Measurements from ENCODE around the gene SPA17. TPM values are rescaled to one million over a fixed set of nuclear protein-coding genes. Genes with fewer than 3 reads are reported as not detected.

Gene SPA17
- total RNA-seq, 1 donor from 2014 or later: 2.1 TPM

DNA sequence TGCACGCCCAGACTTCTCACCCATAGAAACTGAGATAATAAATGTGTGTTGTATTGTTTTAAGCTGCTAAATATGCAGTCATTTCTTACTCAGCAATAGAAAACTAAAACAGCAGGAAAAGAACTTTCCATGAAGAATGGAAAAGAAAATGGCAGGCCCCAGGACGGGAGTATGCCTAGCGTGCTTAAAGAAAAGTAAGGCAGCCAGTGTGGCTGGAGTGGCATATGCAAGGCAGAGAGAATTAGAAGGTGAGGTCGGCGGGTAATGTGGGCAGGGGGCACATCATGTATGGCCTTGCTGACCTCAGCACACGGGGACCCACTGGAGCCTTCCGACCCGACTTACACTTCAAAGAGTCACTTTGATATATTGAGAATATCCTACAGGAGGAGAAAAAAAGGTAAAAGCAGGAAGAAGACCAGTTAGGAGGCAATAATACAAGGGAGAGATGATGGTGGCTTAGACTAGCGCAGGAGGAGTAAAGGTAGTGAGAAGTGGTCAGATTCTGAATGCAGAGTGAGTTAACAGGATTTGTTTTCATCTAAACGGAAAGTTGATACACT lies 30.6 kb upstream of the SPA17 start:
- no peak overlapping the region for H3K9ac ChIP-seq (ENCODE audit: low read depth in 1 of 3, low read length in 3 of 3)
- no peaks in the 10 kb centered on the region for H3K27me3 ChIP-seq (ENCODE audit: control insufficient read depth in 3 of 3, insufficient read depth in 3 of 3, low read length in 3 of 3)
- H3K27ac ChIP-seq (ENCODE audit: low read depth, low read length): no peak overlapping the region
- H3K4me3 ChIP-seq (ENCODE audit: low read length in 3 of 3): no peak overlapping the region
- peaks cover 3 to 22% (median 21%) of the 10 kb centered on the region in 3 donors for H3K36me3 ChIP-seq (ENCODE audit: control insufficient read depth in 3 of 3, insufficient read depth in 3 of 3, low read length in 3 of 3)
- peaks cover 2 to 6% (median 4%) of the 10 kb centered on the region in 3 donors for H3K4me1 ChIP-seq (ENCODE audit: control insufficient read depth in 3 of 3, insufficient read depth in 3 of 3, low read length in 3 of 3)
- no peaks in the 10 kb centered on the region for H3K9me3 ChIP-seq (ENCODE audit: control insufficient read depth in 3 of 3, low read length in 3 of 3)

DNA sequence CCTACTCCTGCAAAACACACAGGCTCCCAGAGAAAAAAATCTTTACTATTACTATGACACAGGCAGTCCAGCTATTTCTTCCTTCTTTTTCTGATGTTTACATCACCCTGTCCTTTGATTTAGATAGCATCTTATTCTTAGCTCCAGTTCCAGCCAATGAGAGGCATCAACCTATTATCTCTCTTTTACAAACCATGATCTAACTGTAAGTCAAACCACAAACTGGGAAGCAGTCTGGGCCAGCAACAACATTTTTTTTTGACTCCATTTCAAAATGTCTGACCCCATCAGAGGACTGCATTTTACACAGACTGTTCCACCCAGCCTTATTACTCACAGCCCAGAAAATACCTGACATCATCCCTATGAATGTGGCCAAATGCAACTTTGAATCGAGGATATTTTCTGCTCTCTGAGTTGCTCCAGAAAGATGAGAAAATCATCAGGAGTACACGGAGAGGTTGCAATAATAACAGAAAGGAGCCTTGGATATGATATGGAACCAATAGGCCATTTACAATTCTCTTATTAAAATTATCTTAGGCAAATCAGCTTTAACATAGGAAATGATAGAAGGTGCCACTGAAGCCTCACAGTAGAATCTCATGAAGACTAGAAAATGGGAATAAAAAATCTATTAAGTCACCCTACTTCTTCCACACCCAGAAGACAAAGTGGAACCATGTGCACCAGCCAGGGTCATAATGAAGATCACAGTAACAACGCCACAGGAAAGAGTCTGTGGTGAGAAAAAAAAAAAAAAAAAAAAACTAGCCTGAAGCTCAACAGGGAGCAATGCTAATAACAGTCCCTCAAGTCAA lies 29.9 kb upstream of the SPA17 start:
- H3K27me3 ChIP-seq (ENCODE audit: control insufficient read depth in 3 of 3, insufficient read depth in 3 of 3, low read length in 3 of 3): no peaks in the 10 kb centered on the region
- H3K4me3 ChIP-seq (ENCODE audit: low read length in 3 of 3): no peak overlapping the region
- H3K36me3 ChIP-seq (ENCODE audit: control insufficient read depth in 3 of 3, insufficient read depth in 3 of 3, low read length in 3 of 3): peaks cover 0 to 16% (median 16%) of the 10 kb centered on the region in 3 donors
- peaks cover 2 to 6% (median 4%) of the 10 kb centered on the region in 3 donors for H3K4me1 ChIP-seq (ENCODE audit: control insufficient read depth in 3 of 3, insufficient read depth in 3 of 3, low read length in 3 of 3)
- H3K27ac ChIP-seq (ENCODE audit: low read depth, low read length): no peak overlapping the region
- H3K9ac ChIP-seq (ENCODE audit: low read depth in 1 of 3, low read length in 3 of 3): no peak overlapping the region
- H3K9me3 ChIP-seq (ENCODE audit: control insufficient read depth in 3 of 3, low read length in 3 of 3): no peaks in the 10 kb centered on the region

DNA sequence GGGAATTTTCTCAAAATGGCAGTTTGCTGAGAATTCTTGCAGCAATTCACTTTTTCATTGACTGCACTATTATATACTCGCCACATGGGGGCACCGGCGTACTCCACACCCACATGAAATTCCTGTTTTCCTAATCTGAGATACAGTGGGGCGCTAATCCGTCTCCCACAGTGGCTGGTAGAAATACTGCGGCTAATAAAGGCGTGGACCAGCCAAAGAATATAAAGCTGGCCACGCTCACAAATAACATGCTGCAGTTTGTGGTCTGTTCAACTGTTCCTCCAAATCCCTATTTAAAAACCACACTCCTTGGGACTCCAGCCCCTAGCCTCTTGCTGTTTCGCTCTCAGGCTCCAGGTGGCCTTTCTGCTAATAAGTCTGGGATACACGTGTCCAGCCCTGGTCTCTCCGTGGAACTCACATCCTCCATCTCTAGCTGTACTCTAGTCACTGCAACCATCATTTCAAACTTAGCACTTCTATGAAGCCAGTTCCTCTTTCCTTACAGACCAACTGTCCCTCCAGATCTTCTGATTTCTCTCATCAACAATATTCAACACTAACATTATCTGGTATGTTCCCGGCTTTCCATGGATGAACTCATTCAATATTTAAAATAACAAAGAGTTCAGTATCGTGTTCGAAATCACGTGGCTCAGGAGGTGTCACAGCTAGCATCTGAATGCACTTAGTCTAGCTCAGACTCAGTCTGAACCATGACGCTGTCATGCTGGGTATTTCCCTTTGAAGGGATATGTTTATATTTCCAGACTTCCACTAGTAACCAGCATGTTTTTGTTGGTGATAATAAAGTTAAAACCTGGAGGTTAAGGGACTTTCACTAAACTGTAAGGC lies 29.1 kb upstream of the SPA17 start:
- H3K9ac ChIP-seq (ENCODE audit: low read depth in 1 of 3, low read length in 3 of 3): peak overlapping the region in 1 of 3 donors; percentile 18
- H3K9me3 ChIP-seq (ENCODE audit: control insufficient read depth in 3 of 3, low read length in 3 of 3): no peaks in the 10 kb centered on the region
- H3K27ac ChIP-seq (ENCODE audit: low read depth, low read length): no peak overlapping the region
- H3K27me3 ChIP-seq (ENCODE audit: control insufficient read depth in 3 of 3, insufficient read depth in 3 of 3, low read length in 3 of 3): no peaks in the 10 kb centered on the region
- H3K36me3 ChIP-seq (ENCODE audit: control insufficient read depth in 3 of 3, insufficient read depth in 3 of 3, low read length in 3 of 3): peaks cover 0 to 11% (median 11%) of the 10 kb centered on the region in 3 donors
- H3K4me1 ChIP-seq (ENCODE audit: control insufficient read depth in 3 of 3, insufficient read depth in 3 of 3, low read length in 3 of 3): peaks cover 2 to 6% (median 4%) of the 10 kb centered on the region in 3 donors
- H3K4me3 ChIP-seq (ENCODE audit: low read length in 3 of 3): peak overlapping the region; percentile 38 to 55 (median 42)

DNA sequence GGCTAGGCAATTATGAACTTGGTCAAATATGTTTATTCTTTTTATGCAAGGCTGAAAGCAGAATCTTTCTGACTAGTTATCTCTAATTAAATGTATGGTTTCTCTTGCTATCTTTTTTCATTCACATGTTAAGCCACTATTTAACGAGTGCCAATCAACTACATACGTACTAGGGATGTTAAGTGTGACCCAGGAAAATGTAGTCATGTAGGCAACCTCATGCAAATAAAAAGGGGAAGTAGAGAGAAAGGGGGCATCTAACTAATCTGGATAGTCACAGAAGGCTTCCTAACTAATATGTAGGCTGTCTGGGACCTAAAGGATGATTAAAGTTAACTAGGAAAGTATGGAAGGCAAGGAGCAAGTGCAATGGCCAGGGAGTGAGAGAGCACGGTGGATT lies 27.6 kb upstream of the SPA17 start:
- no peaks in the 10 kb centered on the region for H3K27me3 ChIP-seq (ENCODE audit: control insufficient read depth in 3 of 3, insufficient read depth in 3 of 3, low read length in 3 of 3)
- no peak overlapping the region for H3K4me3 ChIP-seq (ENCODE audit: low read length in 3 of 3)
- no peak overlapping the region for H3K9ac ChIP-seq (ENCODE audit: low read depth in 1 of 3, low read length in 3 of 3)
- no peaks in the 10 kb centered on the region for H3K9me3 ChIP-seq (ENCODE audit: control insufficient read depth in 3 of 3, low read length in 3 of 3)
- peaks cover 2 to 6% (median 4%) of the 10 kb centered on the region in 3 donors for H3K4me1 ChIP-seq (ENCODE audit: control insufficient read depth in 3 of 3, insufficient read depth in 3 of 3, low read length in 3 of 3)
- H3K27ac ChIP-seq (ENCODE audit: low read depth, low read length): no peak overlapping the region
- H3K36me3 ChIP-seq (ENCODE audit: control insufficient read depth in 3 of 3, insufficient read depth in 3 of 3, low read length in 3 of 3): peaks cover 0 to 14% (median 9%) of the 10 kb centered on the region in 3 donors

DNA sequence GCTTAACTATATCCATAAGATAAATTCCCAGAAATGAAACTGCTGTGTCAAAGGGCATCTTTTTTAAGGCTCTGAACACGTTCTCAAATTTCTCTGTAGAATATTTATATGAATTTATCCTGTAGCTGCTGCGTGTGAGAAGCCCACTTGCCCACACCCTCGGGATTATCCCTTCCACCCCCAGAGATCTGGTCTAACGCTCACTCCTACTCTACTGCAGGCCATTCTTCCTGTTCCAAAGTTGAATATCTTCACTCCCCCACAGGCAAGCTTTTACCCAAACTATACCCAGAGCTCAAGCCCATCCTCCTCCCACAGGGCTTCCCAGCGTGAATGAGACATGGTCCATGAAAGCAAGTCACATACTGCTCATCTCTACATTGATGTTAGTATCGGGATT lies 25.1 kb upstream of the SPA17 start:
- H3K27me3 ChIP-seq (ENCODE audit: control insufficient read depth in 3 of 3, insufficient read depth in 3 of 3, low read length in 3 of 3): no peaks in the 10 kb centered on the region
- H3K9ac ChIP-seq (ENCODE audit: low read depth in 1 of 3, low read length in 3 of 3): no peak overlapping the region
- H3K9me3 ChIP-seq (ENCODE audit: control insufficient read depth in 3 of 3, low read length in 3 of 3): no peaks in the 10 kb centered on the region
- no peak overlapping the region for H3K4me3 ChIP-seq (ENCODE audit: low read length in 3 of 3)
- H3K36me3 ChIP-seq (ENCODE audit: control insufficient read depth in 3 of 3, insufficient read depth in 3 of 3, low read length in 3 of 3): peaks cover 0 to 27% (median 9%) of the 10 kb centered on the region in 3 donors
- H3K4me1 ChIP-seq (ENCODE audit: control insufficient read depth in 3 of 3, insufficient read depth in 3 of 3, low read length in 3 of 3): peaks cover 2 to 6% (median 4%) of the 10 kb centered on the region in 3 donors
- no peak overlapping the region for H3K27ac ChIP-seq (ENCODE audit: low read depth, low read length)

DNA sequence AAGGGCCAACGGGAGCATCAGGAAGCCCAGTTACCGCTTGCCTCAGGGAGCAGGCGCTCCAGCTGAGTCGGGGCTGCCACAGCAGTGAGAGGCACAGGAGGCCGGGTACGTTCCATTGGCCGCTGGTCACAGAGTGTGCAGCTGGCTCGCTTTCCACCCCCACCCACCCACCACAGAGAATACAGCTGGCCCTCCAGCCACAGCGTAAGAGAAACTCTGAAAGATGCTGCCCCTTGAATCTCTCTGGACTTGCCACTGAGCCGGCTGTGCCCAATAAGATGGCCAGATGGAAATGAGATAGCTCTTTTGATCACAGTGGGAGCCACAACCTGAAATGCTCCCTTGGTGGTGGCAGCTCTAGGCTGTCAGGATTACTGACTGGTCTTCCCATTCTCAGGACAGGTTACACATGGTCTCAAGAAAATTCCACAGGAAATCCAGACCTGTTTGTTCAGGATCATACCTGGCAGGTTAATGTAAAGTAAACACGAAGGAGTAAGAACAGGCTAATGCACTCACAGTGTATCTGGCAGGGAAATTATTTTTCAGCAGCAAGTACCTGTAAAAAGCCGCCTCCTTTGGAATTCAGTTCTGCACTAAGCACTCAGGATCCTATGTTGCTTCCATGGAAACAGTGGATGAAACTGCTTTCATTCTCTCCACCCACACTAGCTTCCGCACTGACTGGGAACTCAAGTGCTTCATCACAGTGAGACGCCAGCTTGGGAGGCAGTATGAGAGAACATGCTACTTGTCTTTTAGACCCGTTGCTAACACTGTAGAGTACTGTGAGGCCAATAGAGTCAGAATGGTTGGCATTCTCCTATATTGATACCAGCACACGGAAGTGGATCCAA lies 16.7 kb upstream of the SPA17 start:
- H3K4me1 ChIP-seq (ENCODE audit: control insufficient read depth in 3 of 3, insufficient read depth in 3 of 3, low read length in 3 of 3): no peaks in the 10 kb centered on the region

DNA sequence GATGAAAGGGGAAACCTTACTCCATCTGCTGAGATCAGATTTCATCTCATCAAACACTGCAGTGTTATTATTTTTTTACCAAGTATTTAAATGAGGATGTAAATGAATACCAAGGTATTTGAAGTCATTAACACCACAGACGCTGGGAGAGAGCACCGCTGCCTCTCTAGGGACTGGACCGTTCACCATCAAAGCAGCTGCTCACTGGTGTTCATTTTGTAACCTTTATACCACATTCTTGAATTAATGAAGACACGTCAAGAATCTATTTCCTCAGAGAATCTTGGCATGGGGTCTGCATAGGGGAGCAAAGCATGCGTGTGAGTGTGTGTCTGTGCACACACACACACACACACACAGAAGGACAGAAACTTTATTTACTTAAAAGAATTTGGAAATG lies 15.8 kb upstream of the SPA17 start:
- Histone ChIP-seq H3K9ac (ENCODE audit: low read depth in 1 of 3, low read length in 3 of 3) (no peak overlapping the region), H3K36me3 (ENCODE audit: control insufficient read depth in 3 of 3, insufficient read depth in 3 of 3, low read length in 3 of 3) (peaks cover 0 to 21% (median 3%) of the 10 kb centered on the region in 3 donors), H3K4me1 (ENCODE audit: control insufficient read depth in 3 of 3, insufficient read depth in 3 of 3, low read length in 3 of 3) (no peaks in the 10 kb centered on the region), H3K4me3 (ENCODE audit: low read length in 3 of 3) (no peak overlapping the region), H3K27ac (ENCODE audit: low read depth, low read length) (no peak overlapping the region), H3K9me3 (ENCODE audit: control insufficient read depth in 3 of 3, low read length in 3 of 3) (no peaks in the 10 kb centered on the region), H3K27me3 (ENCODE audit: control insufficient read depth in 3 of 3, insufficient read depth in 3 of 3, low read length in 3 of 3) (no peaks in the 10 kb centered on the region)

More for the DNA sequence above, 16.7 kb upstream of the SPA17 start:
- H3K4me3 ChIP-seq (ENCODE audit: low read length in 3 of 3): no peak overlapping the region
- H3K27me3 ChIP-seq (ENCODE audit: control insufficient read depth in 3 of 3, insufficient read depth in 3 of 3, low read length in 3 of 3): no peaks in the 10 kb centered on the region
- no peak overlapping the region for H3K27ac ChIP-seq (ENCODE audit: low read depth, low read length)
- H3K36me3 ChIP-seq (ENCODE audit: control insufficient read depth in 3 of 3, insufficient read depth in 3 of 3, low read length in 3 of 3): peaks cover 0 to 23% (median 3%) of the 10 kb centered on the region in 3 donors
- H3K9ac ChIP-seq (ENCODE audit: low read depth in 1 of 3, low read length in 3 of 3): no peak overlapping the region
- H3K9me3 ChIP-seq (ENCODE audit: control insufficient read depth in 3 of 3, low read length in 3 of 3): no peaks in the 10 kb centered on the region

DNA sequence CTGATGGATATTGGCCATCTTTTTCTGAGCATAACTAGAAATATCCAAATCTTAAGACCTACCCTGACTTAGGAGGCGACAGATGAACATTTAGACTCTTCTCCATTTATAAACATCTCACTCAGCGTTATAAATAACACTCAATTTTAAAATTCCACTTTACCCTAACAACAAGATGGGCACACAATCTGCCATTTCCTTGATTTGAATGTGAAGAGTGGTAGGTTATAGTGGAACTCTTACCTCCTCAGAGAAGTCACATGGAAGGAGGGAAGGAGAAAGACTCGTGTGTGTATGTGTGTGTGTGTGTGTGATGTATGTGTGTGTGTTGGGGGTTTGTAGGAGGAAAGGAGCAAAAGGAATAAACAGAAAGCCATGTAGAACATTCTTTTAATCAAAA lies 15.2 kb upstream of the SPA17 start:
- Histone ChIP-seq H3K9me3 (ENCODE audit: control insufficient read depth in 3 of 3, low read length in 3 of 3) (no peaks in the 10 kb centered on the region), H3K4me3 (ENCODE audit: low read length in 3 of 3) (no peak overlapping the region), H3K27ac (ENCODE audit: low read depth, low read length) (no peak overlapping the region), H3K4me1 (ENCODE audit: control insufficient read depth in 3 of 3, insufficient read depth in 3 of 3, low read length in 3 of 3) (no peaks in the 10 kb centered on the region), H3K36me3 (ENCODE audit: control insufficient read depth in 3 of 3, insufficient read depth in 3 of 3, low read length in 3 of 3) (peaks cover 0 to 15% (median 3%) of the 10 kb centered on the region in 3 donors), H3K27me3 (ENCODE audit: control insufficient read depth in 3 of 3, insufficient read depth in 3 of 3, low read length in 3 of 3) (no peaks in the 10 kb centered on the region), H3K9ac (ENCODE audit: low read depth in 1 of 3, low read length in 3 of 3) (no peak overlapping the region)

DNA sequence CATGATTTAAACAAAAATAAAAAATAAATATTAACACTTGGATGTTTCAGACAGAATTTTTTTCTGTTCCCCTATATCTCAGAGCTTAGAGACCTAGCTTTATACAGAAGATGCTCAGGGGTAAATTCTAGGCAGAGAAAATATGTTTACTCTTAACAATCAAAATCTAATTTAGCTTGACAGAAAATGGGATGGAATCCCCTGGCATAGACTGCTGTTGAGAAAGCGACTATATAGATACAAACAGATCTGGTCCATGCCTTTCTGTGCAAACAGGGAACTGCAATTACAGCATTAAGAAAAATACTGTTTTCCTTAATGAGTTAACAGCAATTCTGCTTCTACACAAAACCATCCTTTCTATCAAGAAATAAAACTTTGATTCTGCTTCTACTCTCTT lies 14.7 kb upstream of the SPA17 start:
- Histone ChIP-seq H3K9ac (ENCODE audit: low read depth in 1 of 3, low read length in 3 of 3) (no peak overlapping the region), H3K9me3 (ENCODE audit: control insufficient read depth in 3 of 3, low read length in 3 of 3) (no peaks in the 10 kb centered on the region), H3K36me3 (ENCODE audit: control insufficient read depth in 3 of 3, insufficient read depth in 3 of 3, low read length in 3 of 3) (peaks cover 0 to 13% (median 3%) of the 10 kb centered on the region in 3 donors), H3K4me1 (ENCODE audit: control insufficient read depth in 3 of 3, insufficient read depth in 3 of 3, low read length in 3 of 3) (no peaks in the 10 kb centered on the region), H3K27me3 (ENCODE audit: control insufficient read depth in 3 of 3, insufficient read depth in 3 of 3, low read length in 3 of 3) (no peaks in the 10 kb centered on the region), H3K27ac (ENCODE audit: low read depth, low read length) (no peak overlapping the region), H3K4me3 (ENCODE audit: low read length in 3 of 3) (no peak overlapping the region)
